Keratinocyte (primary cell): ENCODE data around the gene ADH1C.

Experiments used
- CTCF ChIP-seq, 3 experiments: IDR thresholded peaks in 1 of 3; conservative IDR thresholded peaks in 1 of 3; optimal IDR thresholded peaks in 1 of 3; 2 replicates in 2 of 3; 3 replicates in 1 of 3; pipeline versions ENCODE3 to v1.5.1; 2011; ENCODE audit warnings: low read length in 3 of 3, mild to moderate bottlenecking in 3 of 3, moderate library complexity in 2 of 3, control low read depth in 1 of 3, inconsistent platforms in 1 of 3; ENCODE audit not compliant: insufficient read depth in 2 of 3; ENCODE audit errors: extremely low read depth in 1 of 3
- EZH2 ChIP-seq: IDR thresholded peaks from one replicate; pipeline ENCODE4 v1.6.1; 2012; ENCODE audit warnings: inconsistent platforms, mild to moderate bottlenecking, low read length, moderate library complexity

DNA sequence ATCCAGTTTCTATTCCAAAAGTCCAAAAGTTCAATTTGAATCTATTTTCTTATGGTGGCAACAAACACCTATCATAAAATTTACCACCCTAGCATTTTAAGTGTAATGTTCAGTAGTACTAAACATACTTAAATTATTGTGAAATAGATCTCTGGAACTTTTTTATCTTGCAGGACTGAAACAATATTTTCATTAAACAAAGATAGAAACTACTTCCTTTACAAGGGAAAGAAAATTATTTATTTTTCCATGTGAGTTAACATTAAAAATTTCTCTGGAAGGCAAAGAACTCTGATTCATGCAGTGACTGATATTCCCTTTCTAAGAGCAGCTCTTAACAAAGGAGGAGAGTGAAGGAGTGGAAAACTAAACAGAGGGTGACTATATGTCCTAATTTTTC, 42.4 kb upstream of the ADH1C start:
- TF ChIP-seq CTCF (optimal IDR thresholded peaks at IDR 0.05 in 1 of 3, IDR thresholded peaks at IDR 0.05 in 1 of 3, conservative IDR thresholded peaks at IDR 0.05 in 1 of 3; ENCODE audit: extremely low read depth in 1 of 3, insufficient read depth in 2 of 3, low read length in 3 of 3) (no peak), EZH2 (no peak)
